Measurements from ENCODE around the gene CWC25. TPM values are rescaled to one million over a fixed set of nuclear protein-coding genes. Genes with fewer than 3 reads are reported as not detected.
A peak's percentile ranks its signal among the peaks of the same experiment; 100 is the strongest.

Gene CWC25
- total RNA-seq, result 10 to 100 TPM in 1 of 6 donors, 1 to 10 TPM in 5; 7.5 to 11.4 (median 8.0) TPM
- polyA plus RNA-seq, result 10 to 100 TPM; 19.4 to 24.0 TPM

GRCh38 chr17:38824899-38825761 lies at the start of gene CWC25:
TSS of gene CWC25 (minus strand) at chr17:38825321. CDS start at chr17:38825183, 138 bp downstream.
- 1% methylated on average over 55 of the region's 55 CpGs for WGBS, 2 donors
- TF ChIP-seq, protein P1, sequence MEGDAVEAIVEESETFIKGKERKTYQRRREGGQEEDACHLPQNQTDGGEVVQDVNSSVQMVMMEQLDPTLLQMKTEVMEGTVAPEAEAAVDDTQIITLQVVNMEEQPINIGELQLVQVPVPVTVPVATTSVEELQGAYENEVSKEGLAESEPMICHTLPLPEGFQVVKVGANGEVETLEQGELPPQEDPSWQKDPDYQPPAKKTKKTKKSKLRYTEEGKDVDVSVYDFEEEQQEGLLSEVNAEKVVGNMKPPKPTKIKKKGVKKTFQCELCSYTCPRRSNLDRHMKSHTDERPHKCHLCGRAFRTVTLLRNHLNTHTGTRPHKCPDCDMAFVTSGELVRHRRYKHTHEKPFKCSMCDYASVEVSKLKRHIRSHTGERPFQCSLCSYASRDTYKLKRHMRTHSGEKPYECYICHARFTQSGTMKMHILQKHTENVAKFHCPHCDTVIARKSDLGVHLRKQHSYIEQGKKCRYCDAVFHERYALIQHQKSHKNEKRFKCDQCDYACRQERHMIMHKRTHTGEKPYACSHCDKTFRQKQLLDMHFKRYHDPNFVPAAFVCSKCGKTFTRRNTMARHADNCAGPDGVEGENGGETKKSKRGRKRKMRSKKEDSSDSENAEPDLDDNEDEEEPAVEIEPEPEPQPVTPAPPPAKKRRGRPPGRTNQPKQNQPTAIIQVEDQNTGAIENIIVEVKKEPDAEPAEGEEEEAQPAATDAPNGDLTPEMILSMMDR (IDR thresholded peaks at IDR 0.05), result no peak

GRCh38 chr17:38873640-38874380 lies 48.7 kb upstream of the CWC25 start:
- intact Hi-C loops (cut with DNase I), result no loop called here
- DNase-seq (peak in 2 of 6 donors; percentile 41 to 72), FAIRE-seq (no peak), ATAC-seq (no peak)
- Histone ChIP-seq H3K4me3 (peak overlapping the region in 2 of 4 donors; percentile 0 to 2), H3K27me3 (no peaks in the 10 kb centered on the region), H3K4me1 (peaks cover 29 to 37% (median 33%) of the 10 kb centered on the region in 3 donors), H3K27ac (peak overlapping the region in 3 of 4 donors; percentile 91 to 92 (median 91)), H3K36me3 (peaks cover 0 to 10% (median 0%) of the 10 kb centered on the region in 3 donors), H3K9me3 (no peaks in the 10 kb centered on the region)
- TF ChIP-seq, protein P1 (IDR thresholded peaks at IDR 0.05), result no peak
- 39% methylated on average over 9 of the region's 9 CpGs for WGBS, 2 donors

More at GRCh38 chr17:38824899-38825761, at the start of gene CWC25:
- Histone ChIP-seq H3K9me3 (no peaks in the 10 kb centered on the region), H3K27ac (peak within 1 kb of the TSS; percentile 92 to 98 (median 96)), H3K27me3 (no peaks in the 10 kb centered on the region), H3K4me3 (peak within 1 kb of the TSS; percentile 44 to 86 (median 71)), H3K4me1 (peaks cover 0 to 12% (median 5%) of the 10 kb centered on the region in 3 donors), H3K36me3 (peaks cover 0 to 13% (median 5%) of the 10 kb centered on the region in 3 donors)
- intact Hi-C loops (cut with DNase I), result no loop called here
- DNase-seq (peak; percentile 88 to 99 (median 96)), FAIRE-seq (no peak), ATAC-seq (peak; percentile 95 to 98 (median 96))

DNA sequence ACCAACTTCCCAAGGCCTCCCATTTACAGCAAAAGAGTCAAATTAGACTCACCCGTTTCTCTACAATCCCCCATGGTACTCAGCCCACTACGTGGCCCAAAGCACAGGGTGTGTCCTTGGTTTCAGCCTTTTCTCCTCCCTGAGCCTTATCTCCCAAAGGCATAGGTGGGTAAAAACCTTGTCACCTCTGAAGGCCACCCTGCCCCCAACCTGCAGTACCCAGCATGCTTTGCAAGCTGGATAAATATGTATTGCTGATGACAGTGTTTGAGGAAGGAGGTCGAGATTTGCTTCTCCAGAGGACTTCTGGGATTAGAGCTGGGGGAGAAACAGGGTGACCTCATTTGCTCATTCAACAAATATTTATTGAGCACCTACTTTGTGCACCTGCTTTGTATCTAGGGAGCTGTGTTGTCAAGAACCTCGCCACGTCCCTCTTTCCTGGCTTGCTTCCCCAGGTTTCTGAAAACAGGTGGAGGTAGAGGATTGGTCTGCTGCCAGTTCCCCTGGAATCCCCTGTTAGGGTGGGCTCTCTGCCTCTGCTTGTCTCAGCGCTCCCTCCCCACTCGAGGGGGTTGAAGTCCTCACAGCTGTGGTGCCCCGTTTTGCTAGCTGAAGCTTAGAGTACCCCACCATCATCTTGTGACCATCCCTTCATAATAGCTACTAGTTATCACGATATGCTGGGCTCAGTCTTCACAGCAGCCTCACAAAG lies 47.7 kb upstream of the CWC25 start:
- Histone ChIP-seq H3K4me1 (peaks cover 29 to 38% (median 37%) of the 10 kb centered on the region in 3 donors), H3K27ac (peak overlapping the region; percentile 91 to 92 (median 91)), H3K27me3 (no peaks in the 10 kb centered on the region), H3K9me3 (no peaks in the 10 kb centered on the region), H3K4me3 (peak overlapping the region in 2 of 4 donors; percentile 93 to 94), H3K36me3 (no peaks in the 10 kb centered on the region)
- peak in 5 of 6 donors; percentile 72 to 81 (median 77) for DNase-seq
- TF ChIP-seq, protein P1 (IDR thresholded peaks at IDR 0.05), result no peak
- no peak for FAIRE-seq
- intact Hi-C loops (cut with DNase I), result no loop called here
- 19 to 23% methylated on average over 9 of the region's 9 CpGs for WGBS, 2 donors
- peak; percentile 1 to 42 (median 14) for ATAC-seq

DNA sequence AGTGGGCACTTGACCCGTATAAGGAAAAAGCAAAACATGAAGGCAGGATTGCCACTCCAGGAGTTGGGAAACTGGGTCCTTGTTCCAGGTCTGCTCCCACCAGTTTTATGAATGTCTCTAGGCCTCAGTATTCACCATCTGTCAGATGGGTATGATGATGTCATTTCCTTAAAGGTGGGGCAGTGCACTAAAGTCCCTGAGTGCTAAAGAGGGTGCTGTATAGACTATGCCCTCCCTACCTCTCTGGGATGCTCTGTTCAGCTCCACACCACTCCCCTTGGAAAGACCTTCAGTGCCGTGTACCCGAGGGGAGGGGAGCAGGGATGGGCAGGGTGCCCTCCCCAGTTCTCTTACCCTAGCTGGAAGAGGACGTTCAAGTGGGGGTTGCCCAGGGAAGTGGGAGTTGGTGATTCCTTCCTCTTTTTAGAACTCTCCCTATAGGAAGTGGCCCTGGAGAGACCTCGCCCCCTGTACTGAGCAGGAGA lies 46.9 kb upstream of the CWC25 start:
- Histone ChIP-seq H3K9me3 (no peaks in the 10 kb centered on the region), H3K36me3 (no peaks in the 10 kb centered on the region), H3K4me1 (peaks cover 29 to 38% (median 37%) of the 10 kb centered on the region in 3 donors), H3K27ac (peak overlapping the region; percentile 91 to 92 (median 91)), H3K27me3 (no peaks in the 10 kb centered on the region), H3K4me3 (peak overlapping the region in 2 of 4 donors; percentile 93 to 94)
- WGBS, 2 donors, result 13 to 18% methylated on average over 5 of the region's 5 CpGs
- TF ChIP-seq, protein P1 (IDR thresholded peaks at IDR 0.05), result no peak
- DNase-seq (peak in 3 of 6 donors; percentile 36 to 49 (median 39)), FAIRE-seq (no peak), ATAC-seq (no peak)
- intact Hi-C loops (cut with DNase I), result no loop called here

All from pancreas (tissue), 10 donors.